GM19025 (cell line): Measurements from ENCODE around the gene DGKH.
A peak's percentile ranks its signal among the peaks of the same experiment; 100 is the strongest.
"Not testable (repeated sequence)": the region's sequence is repeated elsewhere in the genome, so short reads cannot be mapped to it uniquely, and the experiment has no call there.

ENCODE experiments used
- ATAC-seq: cut with Tn5 transposase; IDR thresholded peaks from one replicate; pipeline ENCODE4 v1.9.1; 2021; ENCODE audit warnings: mild to moderate bottlenecking, low read depth, moderate library complexity; ENCODE audit not compliant: unreplicated experiment

Gene DGKH

DNA sequence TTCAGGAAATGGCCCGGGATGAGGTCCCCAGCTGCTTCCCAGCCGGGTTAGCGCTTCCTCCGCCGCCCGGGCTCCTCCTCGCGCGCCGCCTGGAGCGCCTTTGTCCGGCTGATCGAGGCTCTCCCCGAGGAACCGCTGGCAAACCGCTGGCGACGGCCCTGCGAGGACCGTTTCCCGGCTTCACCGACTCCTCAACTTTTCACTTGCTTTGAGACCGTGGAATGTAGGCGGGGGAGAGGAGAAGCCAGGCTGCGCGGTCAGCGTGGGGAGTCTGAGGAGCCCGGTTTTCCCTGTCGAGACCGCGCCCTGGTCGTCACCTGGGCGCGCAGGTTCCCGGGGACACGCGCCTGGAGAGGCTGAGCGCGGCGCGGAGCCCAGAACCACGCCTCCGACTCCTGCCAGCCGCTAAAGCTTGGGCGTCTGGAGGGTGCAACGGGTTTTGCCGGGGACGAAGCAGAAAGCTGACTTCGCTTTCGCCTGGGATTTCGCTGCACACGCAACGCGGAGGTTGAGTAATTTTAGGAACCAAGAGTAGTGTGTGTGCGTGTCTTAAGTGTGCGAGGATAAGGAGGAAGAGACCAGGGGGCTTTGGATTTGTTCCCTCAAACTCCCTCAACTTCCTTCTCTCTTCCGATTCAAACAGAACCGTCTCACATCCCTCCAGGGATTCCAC lies 7.3 kb upstream of the DGKH start:
- ATAC-seq: peak; percentile 13

- peak; percentile 22 for ATAC-seq
Measured at GRCh38 chr13:42041684-42042035, 6.8 kb upstream of the DGKH start.

DNA sequence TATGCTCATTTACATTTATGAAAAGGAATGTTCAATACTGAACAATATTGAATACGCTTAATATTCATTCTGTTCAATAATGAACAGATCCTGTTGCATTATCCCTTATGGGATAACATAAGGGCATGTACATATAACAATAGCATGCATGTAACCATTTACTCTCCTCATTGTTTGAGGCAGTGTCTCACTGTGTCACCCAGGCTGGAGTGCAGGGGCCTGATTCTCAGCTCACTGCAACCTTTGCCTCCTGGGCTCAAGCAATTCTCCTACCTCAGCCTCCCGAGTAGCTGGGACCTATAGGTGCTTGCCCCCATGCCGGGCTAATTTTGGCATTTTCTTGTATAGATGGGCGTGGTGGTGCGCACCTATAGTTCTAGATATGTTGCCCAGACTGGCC lies 4.8 kb upstream of the DGKH start:
- no peak for ATAC-seq

DNA sequence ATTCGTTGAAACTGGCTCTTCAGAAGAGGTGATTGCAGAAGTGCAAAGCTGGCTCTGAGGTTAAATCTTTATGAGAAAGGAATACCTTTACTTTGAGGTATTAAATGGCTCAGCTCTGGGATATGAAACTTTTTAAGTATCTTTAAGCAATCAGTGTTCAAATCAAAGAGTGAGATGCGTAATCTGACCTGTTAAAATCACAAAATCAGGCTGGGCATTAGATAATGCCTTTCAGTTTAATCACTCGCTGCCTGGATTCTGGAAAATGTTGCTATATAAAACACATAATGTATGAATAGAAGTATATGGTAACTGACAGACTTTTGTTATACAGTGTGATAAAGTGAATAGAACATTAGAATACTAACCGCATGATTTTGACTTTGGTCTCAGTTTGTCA lies 2.0 kb upstream of the DGKH start:
- no peak for ATAC-seq

DNA sequence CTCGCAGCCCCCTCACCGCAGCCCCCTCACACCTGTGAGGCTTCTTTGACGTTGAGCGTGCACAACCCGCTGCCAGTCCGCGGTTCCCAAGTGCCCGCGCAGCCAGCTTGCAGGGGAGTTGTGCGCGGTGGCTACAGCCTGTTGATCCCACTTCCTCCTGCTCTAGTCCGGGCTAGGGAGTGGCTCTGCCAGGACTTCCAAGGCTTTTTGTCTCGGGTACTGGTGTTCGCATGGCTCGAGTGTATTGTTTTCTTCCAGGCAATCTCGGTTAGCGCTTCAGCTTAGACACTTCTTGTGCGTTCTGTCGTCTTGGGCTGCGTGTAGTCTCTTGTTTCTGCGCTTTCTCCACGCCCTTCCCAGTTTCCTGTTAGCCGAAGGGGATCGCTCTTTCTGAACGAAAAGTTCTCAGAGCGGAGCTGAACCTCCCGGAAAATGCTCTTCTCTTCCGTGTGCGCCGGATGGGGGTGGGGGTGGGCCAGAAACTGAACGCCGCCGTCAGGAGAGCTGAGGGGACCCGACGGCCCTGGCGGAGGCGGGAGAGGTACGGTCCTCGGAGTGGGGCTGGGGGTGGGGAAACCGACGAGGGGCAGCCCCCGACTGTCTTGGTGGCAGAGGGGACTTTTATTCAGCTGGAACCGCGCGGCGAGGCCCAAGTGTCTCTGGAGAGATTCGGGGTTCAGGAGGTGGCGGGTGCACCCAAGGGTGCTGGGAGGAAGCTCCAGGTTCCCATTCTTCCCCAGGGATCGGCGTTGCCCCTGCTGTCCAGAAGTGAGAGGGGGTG lies 697 bp upstream of the DGKH start:
- peak; percentile 11 for ATAC-seq

GRCh38 chr13:42048684-42049453 lies 421 bp downstream of the DGKH start:
- ATAC-seq: peak; percentile 44

- no peak for ATAC-seq
Measured at GRCh38 chr13:42049454-42049813, 986 bp downstream of the DGKH start.

DNA sequence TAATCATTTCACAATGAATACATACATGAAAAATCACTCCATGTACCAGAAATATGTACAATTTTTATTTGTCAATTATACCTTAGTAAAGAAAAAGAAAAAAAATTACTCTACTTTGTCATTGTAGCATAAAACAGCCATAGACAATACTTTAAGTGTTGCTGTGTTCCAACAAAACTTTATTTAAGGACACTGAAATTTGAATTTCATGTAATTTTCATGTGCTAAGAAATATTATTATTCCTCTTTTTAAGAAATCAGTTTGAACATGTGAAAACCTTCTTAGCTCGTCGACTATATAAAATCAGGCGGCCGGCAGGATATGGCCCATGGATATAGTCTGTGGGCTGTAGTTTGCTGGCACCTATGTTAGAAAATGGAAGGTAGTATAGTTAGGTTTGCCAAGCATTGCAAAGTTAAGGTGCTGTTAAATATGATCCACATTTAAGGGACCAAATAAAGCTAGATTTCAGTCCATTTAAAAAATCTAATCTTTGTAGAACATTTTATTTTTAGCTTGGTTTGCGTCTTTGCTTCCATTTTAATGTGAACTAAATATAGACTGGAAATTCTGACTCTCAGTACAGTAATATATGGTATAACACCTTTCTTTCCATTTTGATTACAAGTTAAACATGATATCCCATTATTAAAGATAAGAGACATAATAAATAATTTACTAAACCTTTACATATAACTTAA lies 6.5 kb downstream of the DGKH start:
- no peak for ATAC-seq

DNA sequence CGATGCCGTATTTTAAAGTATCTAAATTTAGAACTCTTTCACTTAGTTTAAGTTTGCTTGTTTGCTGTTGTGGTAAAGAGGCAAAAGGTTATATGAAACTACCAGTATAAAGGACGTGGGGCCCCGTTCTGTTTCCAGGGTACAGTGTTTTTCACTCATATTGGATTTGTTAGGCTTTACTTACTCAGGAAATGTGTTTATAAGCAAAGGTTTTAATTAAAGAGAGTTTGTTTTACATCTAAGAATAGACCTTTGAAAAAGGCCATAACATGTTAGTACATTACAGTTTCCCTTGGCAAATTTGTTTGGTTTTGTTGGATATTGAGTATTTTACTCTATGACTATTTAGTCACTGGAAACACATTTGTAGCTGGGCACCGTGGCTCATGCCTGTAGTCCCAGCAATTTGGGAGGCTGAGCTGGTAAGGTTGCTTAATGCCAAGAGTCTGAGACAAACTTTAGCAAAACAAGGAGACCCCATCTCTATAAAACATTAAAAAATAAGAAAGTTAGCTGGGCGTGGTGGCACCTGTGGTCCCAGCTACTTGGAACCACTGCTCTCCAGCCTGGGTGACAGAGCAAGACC lies 7.1 kb downstream of the DGKH start:
- no peak for ATAC-seq

DNA sequence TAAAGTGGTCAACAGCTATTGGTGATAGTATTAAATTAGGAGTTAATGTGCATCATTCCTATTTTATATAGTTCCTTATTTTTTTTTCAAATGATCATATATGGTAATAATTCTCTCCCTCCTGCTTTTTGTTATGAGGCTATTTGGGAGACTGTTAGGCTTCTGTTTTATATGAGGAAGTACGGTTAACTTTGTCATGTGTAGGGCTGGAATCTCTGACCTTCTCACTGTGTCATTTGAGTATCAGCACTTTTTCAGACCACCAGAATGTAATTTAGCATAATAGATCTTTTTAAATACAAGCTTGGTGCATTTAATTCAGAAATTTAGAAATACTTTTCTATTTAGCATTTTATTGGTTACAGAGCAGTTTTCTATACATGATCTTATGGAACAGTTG lies 7.7 kb downstream of the DGKH start:
- no peak for ATAC-seq

DNA sequence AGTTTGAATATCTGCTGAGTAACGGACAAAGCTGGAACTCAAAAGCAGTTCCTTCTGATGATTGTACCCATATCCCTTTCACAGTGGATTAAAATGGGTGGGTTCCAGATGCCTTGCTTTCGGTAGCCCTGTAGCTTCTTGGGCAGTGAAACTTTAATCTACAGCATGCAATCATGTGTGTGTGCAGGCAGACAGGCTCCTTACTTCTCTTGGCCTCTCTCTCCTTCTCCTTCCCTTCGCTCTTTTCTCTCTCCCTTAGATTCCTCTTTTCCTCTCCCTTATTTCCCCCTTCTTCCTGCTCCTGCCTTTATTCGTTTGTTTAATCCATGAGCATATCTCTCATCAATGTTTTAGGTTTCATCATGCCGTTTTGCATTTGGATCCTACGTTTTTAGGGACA lies 8.1 kb downstream of the DGKH start:
- ATAC-seq: no peak

GRCh38 chr13:42057918-42058530 lies 9.6 kb downstream of the DGKH start:
- ATAC-seq: no peak

DNA sequence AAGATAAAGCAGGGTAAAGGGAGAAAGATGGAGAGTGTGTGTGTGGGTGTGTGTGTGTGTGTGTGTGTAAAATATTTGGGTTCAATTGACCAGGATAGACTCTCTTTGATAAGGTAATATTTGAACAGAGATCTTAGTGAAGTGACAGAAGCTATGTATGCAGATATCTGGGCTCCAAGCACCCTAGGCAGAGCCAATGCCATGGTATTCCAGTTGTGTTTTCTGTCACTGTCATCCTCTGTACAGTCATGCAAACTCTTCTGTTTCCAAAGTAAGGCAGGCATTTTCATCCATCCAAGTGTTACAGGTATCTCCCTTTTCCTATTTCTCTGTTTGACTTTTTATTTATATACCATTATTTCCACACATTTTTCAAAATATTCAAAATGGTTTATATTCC lies 13.5 kb downstream of the DGKH start:
- no peak for ATAC-seq

DNA sequence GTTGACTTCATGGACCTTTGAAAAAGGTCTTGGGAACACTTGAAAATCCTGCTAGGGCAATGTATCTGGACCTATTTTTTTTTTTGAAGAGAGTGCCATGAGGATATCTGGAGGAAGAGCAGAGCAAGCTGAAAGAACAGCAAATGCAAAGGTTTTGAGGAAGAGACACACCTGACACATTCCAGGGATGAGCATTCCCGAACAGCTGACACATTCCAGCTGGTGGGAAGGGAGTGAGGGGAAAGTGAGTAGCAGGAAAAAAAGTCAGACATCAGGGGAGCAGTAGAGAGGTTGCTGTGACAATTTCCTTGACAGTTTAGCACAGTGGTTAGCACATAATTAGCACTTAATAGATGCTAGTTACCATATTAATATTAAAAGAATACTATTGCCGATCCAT lies 14.7 kb downstream of the DGKH start:
- ATAC-seq: no peak

- no peak for ATAC-seq
Measured at GRCh38 chr13:42064259-42064658, 15.8 kb downstream of the DGKH start.

DNA sequence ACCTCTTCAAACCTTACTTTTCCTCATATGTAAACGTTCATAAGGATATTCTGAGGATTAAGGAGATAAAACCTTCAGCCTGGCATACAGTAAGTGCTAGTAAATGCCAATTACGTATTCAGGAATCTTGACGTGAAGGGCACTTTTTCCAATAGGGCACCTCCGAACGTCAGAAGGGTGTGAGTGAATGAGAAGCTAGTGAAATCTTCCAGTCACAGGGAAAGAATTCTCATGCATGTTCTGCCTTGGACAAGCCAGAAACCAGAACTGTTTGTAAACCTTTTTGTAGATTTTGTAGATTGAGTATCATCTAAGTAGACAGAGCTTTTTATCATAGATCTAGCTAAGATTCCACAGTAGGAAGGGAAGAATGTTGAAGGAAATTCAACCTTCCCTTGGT lies 16.5 kb downstream of the DGKH start:
- ATAC-seq: no peak

- no peak for ATAC-seq
Measured at GRCh38 chr13:42065414-42065813, 17.0 kb downstream of the DGKH start.

- no peak for ATAC-seq
Measured at GRCh38 chr13:42066542-42066941, 18.1 kb downstream of the DGKH start.

DNA sequence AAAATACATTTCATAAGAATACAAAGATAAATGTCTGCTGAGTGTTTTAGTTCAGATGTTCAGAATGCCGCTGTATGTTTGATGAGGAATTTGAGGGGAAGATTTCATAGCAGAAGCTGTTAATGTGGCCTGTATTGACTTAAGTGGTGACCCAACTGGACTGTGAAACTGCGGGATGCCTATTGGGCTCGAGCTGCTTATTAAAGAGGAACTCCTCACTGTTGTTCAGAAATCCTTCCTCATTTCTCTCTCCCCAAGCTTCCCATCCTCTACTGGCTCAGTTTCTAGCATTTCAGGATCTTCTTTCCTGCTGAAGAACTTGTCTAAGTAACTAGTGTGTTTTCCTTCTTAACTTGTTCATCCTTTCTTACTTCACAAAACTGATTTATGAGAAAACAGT lies 20.4 kb downstream of the DGKH start:
- ATAC-seq: no peak

DNA sequence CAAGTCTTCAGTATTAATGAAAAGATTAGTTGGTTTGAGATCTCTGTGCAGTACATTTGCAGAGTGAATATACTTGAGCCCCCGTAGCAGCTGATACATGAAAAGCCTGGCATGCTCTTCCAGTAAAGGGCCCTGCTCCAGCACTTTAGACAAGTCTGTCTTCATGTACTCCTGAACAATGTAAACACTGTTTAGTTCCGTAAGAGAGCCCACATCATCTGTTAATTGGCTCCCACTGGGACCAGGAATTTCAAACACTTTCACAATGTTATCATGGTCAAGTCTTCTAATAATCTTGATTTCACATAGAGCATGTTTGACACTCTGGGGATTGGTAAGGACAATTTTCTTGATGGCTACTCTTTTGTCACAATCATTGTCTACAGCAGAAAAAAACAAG lies 22.2 kb downstream of the DGKH start:
- not testable (repeated sequence) for ATAC-seq
